GM18499 (cell line): ENCODE measurements around the gene ZNF581.

Experiments
- ATAC-seq: cut with Tn5 transposase; IDR thresholded peaks from one replicate; pipeline ENCODE4 v1.9.1; 2021; ENCODE audit warnings: moderate number of reproducible peaks; ENCODE audit not compliant: insufficient read depth, unreplicated experiment

ZNF581 gene

DNA sequence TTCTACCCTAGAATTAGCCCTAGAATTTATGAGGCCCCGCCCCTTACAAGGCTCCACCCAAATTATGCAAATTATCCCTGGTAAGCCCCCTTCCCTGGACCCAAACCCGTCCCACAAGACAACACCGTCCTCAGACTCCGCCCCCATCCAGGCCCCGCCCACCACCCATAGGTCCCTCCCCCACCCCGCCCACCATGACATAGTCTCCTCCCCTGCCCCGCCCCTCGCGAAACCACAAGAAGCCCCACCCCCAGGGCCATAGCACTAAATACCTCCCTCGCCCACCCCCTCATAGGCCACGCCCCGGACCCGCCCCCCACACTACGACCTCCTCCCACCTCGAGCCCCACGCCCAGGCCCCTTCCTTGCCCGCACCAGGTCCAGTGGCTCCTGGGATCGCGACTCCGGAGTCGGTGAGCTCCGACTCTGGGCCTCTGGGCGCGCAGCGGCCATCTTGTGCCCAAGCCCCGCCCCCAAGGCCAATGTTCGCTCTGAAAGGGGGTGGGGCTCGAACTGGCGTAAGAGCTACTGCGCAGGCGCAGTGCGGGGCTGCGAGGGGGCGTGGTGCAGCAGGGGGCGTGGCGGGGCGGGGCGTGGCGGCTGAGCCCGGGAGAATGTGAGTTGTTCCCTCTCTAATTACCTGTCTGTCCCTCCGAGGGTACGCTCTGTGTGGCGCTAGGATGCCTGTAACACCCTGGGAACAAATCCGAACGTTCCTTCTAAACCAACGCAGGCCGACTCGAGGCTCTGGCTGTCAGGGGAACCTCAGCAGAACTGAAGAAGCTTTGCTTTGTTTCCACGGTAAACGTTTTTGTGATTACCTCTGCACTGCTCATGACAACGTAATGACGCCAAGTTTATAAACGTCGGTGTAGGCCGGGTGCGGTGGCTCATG is 19.1 kb upstream of the ZNF581 start, which contains the start of gene ZNF784:
TSS of gene ZNF784 (minus strand) at position 458 of the 895 bp plus-strand sequence. CDS start at position 453, 5 bp downstream.
- no peak for ATAC-seq

DNA sequence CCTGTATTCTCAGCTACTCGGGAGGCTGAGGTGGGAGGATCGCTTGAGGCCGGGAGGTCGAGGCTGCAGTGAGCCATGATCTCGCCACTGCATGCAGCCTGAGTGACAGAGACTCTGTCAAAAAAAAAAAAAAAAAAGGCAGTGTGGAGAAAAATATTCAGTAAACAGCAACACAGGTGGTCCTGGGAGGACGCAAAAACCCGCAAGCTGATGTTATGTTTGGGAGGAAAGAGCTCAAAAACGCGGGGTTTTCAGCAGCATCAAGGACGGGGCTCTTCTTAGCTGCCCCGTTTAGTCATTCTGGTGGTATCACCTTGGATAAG is 18.5 kb upstream of the ZNF581 start:
- no peak for ATAC-seq

DNA sequence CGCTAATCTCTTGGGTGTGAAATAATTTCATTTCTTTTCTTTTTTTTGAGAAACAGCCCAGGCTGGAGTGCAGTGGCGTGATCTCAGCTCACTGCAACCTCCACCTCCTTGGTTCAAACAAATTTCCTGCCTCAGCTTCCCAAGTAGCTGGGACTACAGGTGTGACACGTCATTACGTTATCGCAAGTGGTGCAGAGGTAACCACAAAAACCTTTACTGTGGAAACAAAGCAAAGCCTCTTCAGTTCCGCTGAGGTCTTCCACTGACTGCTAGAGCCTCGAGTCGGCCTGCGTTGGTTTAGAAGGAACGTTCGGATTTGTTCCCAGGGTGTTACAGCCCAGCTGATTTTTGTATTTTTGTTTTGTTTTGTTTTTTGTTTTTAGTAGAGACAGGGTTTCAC is 17.1 kb upstream of the ZNF581 start:
- no peak for ATAC-seq

DNA sequence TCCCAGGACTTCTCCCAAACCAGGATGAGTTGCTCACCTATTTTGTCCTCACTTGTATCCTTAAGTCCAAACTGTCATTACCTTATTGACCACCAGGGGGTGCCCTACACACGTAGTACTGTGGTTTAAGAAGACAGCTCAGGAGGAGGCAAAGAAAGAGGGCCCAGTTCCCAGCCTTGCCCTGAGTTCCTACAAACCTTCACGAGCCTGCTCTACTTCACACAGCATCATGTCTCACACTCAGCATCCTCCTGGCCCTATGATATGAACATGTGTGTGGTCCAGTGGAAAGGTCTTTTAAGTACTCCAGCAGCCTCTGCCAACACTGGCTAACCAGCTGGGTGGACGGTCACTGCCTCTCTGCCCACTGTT is 11.0 kb upstream of the ZNF581 start:
- no peak for ATAC-seq

DNA sequence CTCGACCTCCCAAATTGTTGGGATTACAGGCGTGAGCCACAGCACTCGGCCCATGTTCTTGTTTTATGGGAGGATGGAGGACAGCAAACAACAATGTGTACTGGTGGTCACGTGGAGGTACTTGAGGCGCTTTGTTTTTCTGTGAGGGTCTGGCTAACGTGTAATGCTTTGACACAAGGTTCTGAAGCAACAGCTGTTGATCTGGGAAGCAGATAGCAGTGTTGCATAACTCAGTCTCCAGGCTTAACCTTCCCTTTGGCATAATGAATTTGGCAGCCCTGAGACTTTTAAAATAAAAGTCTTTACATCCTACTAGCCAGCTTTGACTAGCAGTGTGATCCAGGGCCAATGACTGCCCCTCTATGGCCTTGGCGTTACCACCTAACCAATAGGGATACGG is 9.6 kb upstream of the ZNF581 start:
- no peak for ATAC-seq

DNA sequence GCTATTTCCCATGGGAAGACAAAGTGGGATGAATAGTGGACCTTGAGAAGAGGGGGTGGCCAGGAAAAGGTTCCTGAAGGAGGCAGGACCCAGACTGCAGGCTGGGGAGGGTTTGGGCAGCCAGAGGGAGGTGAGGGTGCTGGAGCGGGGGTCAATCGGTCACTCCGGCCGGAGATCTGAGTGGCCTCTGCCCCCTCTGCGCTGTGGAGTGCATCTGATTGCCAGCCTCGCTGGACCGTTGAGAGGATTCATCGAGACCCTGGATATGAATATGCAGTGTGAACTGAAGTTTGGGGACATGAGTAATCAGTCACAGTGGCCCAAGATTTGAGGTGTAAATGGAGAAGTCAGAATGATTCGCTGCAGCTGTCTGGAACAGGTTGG is 8.1 kb upstream of the ZNF581 start:
- ATAC-seq, result no peak

DNA sequence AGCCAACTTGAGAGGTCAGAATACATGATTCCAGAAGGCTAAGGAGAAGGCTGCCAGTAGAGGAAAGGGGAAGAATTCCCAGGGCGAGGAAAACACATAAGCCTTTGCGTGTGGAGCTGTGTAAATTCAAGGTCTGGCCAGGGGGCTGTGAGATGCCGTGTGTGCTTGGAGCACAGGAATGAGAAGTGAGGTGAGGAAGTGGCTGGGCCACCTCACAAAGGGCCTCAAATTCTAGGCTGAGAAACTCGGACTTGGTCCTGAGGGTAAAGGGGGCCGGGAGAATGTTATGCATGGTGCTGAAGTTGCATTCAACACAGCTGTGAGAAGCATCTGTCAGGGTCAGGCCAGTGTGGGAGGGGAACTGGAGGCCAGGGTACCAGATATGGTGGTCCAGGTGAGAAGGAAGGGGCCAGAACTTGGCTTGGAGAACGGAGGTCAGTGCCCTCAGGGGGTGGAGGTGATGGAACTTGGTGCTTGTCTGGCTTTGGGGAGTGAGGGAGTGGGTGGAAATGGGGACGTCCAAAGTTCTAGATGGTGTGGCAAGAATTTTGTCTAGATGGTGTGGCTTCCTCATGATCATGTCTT is 7.5 kb upstream of the ZNF581 start:
- ATAC-seq, result no peak

DNA sequence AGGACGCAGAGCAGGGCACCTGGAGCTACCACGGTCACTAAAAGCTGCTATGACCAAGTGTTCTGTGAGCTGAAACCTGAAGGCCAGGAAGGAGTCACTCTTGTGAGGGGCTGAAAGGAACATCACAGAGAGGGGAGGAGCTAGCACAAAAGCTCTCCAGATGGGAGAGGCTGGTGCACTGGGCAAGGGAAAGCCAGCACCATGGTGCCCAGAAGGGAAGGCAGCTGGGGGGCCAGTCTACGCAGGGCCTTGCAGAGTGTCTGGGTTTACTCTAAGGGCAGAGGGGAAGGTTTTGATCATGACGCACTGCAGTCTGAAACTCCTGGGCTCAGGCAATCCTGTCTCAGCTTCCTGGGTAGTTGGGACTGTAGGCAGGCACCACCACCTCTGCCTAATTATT is 6.7 kb upstream of the ZNF581 start:
- ATAC-seq, result no peak

DNA sequence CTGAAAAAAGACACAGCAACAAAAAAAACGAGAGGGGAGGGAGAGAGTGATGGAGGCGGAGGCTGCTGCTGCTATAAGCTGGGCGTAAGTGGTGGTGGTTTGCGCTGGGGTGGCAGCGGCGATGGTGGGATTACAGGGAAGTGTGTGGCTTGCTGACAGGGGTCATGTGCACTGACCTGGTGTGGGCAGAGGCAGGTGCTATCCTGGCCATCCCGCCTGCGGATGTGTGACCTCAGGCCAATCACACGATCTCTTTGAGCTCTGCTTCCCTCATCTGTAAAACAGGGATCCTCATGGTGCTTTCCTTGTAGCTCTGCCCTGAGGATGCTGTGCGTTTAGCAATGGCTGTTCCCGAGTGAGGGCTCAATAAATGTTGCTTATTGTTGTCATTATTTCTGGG is 5.9 kb upstream of the ZNF581 start:
- ATAC-seq, result no peak

DNA sequence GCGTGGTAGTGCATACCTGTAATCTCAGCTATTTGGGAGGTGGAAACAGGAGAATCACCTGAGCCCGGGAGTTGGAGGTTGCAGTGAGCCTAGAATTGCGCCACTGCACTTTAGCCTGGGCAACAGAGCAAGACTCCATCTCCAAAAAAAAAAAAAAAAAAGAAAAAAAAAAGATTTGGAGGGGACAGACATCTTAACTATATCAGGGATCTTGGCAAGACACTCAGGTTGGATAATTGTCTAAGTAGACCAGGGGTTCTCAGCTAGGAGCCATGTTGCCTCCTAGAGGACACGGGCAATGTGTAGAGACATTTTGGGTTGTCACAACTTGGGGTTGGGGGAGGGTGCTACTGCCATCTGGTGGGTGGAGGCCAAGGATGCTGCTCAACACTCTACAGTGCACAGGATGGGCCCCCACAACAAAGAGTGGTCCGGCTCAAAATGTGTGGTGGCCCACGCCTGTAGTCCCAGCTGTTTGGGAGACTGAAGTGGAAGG is 4.5 kb upstream of the ZNF581 start:
- no peak for ATAC-seq

DNA sequence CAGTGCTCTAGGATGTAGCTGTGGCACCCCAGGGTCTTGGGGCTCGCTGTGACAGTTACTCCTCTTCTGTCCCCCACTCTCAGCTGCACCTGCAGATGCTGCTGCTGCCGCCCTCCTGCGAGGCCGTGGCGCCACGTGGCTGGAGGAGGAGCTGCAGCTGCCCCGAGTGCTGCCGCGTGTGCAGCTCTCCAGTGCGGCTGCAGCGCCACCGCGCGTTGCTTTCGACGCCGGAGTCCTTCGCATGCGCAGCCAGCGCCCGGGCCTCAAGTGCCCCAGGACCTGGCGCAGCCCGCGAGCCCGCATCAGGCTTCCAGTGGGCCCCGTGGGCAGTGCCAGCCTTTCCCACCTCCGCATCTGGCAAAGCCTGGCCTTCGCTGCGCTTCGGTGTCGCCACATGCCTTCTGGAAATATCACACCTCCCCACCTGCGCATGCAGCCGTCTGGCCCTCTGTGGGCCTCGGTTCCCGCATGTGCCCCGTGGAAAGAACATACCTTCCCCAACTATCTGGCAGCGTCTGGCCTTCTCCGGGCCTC is 3.3 kb upstream of the ZNF581 start:
- ATAC-seq, result no peak

DNA sequence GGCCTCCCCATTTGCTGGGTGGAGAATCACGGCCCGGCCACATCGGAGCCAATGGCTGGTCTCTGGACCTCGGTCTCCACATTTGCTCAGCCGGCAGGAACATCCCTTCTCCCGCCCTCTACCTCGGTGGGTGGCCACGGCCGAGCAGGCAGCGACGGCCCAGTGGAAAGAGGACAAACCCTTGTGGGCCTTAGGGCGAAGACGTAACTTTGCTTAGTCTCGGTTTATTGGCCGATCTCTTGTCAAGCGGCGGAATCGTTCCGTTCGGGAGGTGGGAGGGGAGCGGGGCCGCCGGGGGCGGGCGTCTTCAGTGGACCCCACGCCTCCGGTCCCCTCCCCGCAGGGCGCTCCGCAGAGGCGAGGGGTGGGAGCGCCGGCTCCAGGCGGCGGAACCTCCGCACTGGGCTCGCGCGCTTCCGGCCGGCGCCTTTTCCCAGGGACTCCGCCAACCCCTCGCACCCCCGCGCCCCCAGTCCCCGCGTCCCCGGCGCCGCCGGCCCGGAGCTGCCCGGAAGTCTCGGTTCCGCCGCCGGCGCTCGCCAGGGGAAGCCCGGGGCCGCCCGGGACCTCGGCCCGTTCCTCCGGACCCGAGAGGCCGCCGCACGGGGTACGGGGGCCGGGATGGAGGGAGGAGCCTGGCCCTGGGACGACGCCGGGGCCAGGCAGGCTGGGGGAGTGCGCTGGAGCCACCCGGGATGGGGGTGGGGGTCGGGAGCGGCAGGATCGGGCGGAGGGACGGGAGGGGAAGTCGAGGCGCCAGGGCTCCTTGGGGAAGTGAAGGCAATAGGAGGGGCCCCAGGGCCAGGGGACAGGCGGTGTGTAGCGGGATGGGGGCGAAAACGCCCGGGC is 2.6 kb upstream of the ZNF581 start, which contains the start of gene ZNF580:
TSS of gene ZNF580 (plus strand) at position 426 of the 849 bp plus-strand sequence. CDS start 1,507 bp downstream, outside the sequence.
- ATAC-seq, result no peak

DNA sequence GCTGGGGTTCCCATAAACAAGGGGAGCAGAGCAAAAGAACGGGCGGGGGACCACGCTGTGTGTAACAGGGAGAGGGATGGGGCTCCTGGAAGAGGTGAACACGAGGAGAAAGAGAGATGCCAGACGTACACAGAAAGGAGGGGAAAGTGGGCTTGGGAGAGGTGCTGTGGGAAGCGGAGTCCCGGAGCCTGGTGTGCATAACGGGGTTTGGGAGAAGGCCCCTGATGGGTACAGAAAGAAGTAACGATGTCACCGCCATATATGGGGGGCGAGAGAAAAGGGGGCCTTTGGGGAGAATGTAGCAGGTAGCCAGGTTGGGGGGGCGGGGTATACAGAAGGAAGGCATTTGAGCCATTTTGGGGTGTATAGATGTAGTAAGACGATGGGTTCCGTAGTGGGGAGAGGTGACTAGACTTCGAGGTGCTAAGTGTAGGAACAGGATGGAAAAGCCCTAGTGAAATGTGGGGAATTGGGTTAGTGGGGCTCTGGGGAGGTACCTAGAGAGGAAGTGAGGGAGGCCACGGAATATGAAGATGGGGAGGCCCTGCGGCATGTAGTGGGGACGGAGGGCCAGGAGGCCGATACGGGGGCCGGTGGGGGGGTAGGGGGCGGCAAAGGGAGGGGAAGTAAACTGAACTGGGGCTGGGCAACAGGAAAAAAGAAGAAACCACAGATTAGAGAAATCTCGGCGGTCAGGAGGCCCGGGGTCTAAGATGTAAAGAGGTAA is 1.9 kb upstream of the ZNF581 start:
- no peak for ATAC-seq

DNA sequence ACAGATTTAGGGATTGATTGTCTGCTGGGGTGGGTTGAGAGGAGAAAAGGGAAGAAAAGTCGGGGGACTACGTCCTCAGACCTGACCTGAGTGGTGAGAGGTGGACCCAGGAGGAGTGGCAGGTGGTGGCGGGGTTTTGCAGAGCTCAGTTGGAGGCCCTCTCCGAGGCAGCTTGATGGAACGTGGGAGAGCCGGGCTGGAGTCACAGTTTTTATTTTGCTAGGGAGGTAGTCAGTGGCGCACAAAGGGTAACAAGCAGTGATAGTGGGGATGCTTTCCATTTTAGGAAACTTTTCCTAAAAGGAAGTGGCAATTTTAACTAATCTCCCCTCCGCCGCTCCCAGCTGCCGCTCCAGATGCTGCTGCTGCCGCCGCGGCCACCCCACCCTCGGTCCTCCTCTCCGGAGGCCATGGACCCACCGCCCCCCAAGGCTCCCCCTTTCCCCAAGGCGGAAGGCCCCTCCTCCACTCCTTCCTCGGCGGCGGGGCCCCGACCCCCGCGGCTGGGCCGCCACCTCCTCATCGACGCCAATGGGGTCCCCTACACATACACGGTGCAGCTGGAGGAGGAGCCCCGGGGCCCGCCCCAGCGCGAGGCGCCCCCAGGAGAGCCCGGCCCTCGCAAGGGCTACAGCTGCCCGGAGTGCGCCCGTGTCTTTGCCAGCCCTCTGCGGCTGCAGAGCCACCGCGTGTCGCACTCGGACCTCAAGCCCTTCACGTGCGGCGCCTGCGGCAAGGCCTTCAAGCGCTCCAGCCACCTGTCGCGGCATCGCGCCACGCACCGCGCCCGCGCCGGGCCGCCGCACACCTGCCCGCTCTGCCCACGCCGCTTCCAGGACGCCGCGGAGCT is 1.1 kb upstream of the ZNF581 start:
- ATAC-seq, result no peak

DNA sequence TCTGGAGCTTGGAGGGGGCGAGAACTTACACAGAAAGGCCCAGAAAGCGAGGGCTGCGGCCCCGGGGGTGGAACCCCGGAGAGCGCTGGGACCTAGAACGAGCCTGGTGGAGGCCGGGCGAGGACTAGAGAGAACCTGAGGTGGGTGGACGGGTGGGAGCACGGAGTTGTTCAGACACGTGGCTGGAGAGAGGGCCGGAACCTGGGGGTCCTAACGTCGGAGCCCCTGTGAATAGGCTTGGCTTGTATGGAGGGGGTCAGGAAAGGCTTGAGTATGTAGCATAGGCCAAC is 383 bp downstream of the ZNF581 start:
- ATAC-seq, result no peak

DNA sequence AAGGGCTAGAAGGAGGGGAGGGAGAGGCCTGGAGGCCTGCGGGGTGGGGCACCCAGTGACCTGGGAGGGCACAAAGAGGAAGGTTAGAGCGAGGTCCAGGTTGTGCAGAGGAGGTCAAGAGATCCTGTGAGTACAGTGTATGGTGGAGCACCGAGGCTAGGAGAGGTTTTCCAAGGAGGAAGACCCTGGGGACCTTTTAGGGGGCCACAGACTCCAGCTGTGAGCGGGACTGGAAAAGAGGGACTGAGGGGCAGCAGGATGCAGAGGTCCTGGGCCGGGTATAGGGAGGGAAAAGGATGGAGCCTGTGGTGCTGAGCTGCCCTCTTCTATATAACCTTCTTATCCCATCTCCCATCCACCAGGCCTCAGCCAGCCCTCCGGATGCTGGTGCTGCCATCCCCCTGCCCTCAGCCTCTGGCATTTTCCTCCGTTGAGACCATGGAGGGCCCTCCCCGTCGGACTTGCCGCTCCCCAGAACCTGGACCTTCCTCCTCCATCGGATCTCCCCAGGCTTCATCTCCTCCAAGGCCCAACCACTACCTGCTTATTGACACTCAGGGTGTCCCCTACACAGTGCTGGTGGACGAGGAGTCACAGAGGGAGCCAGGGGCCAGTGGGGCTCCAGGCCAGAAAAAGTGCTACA is 863 bp downstream of the ZNF581 start:
- ATAC-seq, result no peak

DNA sequence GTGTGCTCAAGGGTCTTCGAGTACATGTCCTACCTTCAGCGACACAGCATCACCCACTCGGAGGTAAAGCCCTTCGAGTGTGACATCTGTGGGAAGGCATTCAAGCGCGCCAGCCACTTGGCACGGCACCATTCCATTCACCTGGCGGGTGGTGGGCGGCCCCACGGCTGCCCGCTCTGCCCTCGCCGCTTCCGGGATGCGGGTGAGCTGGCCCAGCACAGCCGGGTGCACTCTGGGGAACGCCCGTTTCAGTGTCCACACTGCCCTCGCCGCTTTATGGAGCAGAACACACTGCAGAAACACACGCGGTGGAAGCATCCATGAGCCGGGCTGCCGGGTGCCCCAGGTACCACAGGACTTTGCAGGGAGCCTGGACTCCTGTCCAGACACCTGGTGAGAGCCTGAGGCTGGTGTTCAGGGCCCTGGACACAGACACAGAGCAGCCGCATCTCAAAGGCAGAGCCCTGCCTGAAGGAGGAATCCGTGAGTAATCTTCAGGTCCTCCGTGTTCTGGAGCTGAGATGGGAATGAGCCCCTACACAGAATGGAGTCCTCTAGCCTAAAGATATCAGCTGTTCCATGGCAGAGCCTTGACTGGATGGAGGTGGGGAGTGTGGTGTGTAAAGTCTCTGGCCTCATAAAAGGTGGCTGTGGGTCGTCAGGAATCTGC is 1.5 kb downstream of the ZNF581 start:
- no peak for ATAC-seq

DNA sequence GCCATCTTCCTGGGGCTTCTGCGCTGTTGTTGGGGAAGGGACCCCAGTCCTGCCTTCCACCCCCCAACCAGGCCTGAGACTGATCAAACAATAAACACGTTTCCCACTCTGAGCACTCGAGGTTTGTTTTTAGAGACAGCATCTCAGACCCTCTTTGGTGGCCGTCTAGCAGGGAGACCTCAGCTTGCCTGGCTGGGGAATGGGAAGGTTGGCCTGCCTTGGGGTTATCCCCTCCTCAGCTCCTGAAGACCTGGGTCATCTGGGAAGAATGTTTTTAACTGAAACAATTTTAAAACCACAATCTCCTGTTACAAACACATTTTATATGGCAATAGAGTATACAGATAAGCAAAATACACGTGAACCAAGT is 2.0 kb downstream of the ZNF581 start:
- ATAC-seq, result no peak
